Measurements from ENCODE around the gene NXPH4.

NXPH4 gene

DNA sequence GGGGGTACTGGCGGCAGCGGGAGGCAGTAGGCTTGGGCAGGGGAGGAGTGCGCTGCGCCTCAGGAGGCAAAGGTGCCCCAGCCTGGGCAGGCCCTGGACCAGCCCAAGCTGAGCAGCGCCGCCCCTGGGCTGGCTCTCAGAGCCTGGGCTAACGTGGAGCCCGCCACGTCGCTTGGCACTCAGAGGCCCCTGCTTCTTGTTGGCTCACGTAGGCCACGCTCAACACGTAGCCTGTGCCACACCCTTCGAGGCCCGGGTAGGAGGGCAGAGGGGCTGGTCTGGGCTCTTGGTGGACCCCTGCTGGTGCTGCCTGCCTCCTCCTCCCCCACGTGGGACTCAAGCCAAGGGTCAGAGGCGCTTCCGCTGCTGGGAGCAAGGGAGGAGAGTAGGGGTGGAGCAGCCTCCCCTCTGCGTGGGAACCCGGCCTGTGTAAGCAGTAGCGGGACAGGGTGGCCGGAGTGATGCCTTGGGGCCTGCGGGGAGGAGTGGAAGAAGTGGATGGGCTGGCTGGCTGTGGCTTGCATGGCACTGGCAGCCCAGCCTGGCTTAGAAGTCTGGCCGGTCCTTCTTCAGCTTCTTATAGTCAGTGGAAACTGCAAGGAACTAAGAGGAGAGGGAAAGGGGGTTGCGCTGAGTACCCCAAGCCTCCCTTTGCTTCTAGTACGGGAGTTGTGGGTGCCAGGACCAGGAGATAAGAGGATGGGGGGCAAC is 18.6 kb downstream of the NXPH4 start:
- no peaks in the 10 kb centered on the region for H3K79me2 ChIP-seq
- H3K4me3 ChIP-seq (ENCODE audit: low read depth, low read length), result no peak overlapping the region
- no peaks in the 10 kb centered on the region for H3K36me3 ChIP-seq (ENCODE audit: control insufficient read depth, insufficient read depth, low read length)
- no peak overlapping the region for H3K9ac ChIP-seq
- H3K9me3 ChIP-seq (ENCODE audit: control insufficient read depth, low read length), result no peaks in the 10 kb centered on the region
- H3K4me1 ChIP-seq, result peaks cover 19% of the 10 kb centered on the region
- H3K4me2 ChIP-seq (ENCODE audit: low read length), result no peak overlapping the region
- H2AFZ ChIP-seq, result no peak overlapping the region
- H3K27me3 ChIP-seq (ENCODE audit: control insufficient read depth, insufficient read depth, low read length), result peaks cover 3% of the 10 kb centered on the region
- TF ChIP-seq, protein P1, sequence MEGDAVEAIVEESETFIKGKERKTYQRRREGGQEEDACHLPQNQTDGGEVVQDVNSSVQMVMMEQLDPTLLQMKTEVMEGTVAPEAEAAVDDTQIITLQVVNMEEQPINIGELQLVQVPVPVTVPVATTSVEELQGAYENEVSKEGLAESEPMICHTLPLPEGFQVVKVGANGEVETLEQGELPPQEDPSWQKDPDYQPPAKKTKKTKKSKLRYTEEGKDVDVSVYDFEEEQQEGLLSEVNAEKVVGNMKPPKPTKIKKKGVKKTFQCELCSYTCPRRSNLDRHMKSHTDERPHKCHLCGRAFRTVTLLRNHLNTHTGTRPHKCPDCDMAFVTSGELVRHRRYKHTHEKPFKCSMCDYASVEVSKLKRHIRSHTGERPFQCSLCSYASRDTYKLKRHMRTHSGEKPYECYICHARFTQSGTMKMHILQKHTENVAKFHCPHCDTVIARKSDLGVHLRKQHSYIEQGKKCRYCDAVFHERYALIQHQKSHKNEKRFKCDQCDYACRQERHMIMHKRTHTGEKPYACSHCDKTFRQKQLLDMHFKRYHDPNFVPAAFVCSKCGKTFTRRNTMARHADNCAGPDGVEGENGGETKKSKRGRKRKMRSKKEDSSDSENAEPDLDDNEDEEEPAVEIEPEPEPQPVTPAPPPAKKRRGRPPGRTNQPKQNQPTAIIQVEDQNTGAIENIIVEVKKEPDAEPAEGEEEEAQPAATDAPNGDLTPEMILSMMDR (IDR thresholded peaks at IDR 0.05), result no peak
- no peak overlapping the region for H3K27ac ChIP-seq

DNA sequence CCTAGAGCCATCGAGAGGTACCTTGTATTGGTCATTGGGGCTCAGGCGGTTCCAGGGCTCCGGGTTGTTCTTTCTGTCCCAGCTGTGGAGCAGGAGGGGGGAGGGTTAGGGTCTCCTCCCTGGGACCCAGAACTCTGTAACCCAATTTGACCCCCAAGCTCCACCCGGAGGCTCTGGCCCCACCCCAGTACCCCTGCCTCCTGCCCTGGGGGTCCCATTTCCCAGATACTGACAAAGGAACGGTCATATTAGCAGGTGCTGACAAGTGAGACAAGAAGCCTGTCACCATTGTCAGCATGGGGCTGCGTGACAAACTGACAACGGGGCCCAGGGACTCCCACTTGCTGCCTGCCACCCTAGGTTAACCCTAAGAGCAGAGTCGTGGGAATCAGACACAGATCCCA is 19.1 kb downstream of the NXPH4 start:
- no peaks in the 10 kb centered on the region for H3K9me3 ChIP-seq (ENCODE audit: control insufficient read depth, low read length)
- H3K36me3 ChIP-seq (ENCODE audit: control insufficient read depth, insufficient read depth, low read length), result no peaks in the 10 kb centered on the region
- no peaks in the 10 kb centered on the region for H3K79me2 ChIP-seq
- H3K4me1 ChIP-seq, result peaks cover 19% of the 10 kb centered on the region
- no peak overlapping the region for H3K27ac ChIP-seq
- peaks cover 3% of the 10 kb centered on the region for H3K27me3 ChIP-seq (ENCODE audit: control insufficient read depth, insufficient read depth, low read length)
- no peak overlapping the region for H3K4me2 ChIP-seq (ENCODE audit: low read length)
- no peak overlapping the region for H3K9ac ChIP-seq
- TF ChIP-seq, protein P1 (IDR thresholded peaks at IDR 0.05), result no peak
- no peak overlapping the region for H2AFZ ChIP-seq
- no peak overlapping the region for H3K4me3 ChIP-seq (ENCODE audit: low read depth, low read length)

DNA sequence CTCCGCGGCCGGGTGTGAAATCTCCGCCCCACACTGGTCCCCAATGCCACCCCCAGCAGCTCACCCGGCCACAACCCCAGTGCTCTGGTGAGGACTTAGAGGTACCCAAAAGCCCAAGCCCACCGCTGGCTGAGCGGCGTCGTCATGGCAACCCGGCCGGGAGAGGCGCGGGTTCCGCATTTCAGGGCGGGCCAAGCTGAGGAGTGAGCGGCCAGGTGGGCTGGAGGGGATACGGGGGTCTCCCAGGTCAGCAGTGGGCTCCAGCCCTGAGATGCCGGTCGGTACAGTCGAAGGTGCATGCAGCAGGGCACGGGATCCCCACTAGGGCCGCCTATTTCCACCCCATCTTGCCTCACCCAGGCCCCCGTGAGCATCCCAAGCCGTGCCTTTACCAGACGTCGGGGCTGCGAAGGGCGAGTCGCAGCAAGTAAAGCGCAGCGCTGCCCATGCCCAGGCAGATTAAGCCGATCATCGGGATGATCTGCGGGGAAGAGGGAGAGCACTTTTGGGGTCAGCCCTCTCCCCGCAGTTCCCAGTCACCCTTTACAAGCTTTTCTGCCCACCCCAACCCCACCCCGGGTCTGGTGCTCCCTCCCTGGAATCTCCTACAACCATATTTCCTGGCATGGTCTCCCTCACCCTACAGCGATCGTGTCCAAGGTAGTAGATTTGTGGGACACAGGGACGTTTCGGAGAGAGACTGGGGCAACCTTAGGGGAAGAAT is 19.8 kb downstream of the NXPH4 start:
- Histone ChIP-seq H3K4me1 (peaks cover 21% of the 10 kb centered on the region), H3K79me2 (no peaks in the 10 kb centered on the region), H3K27me3 (ENCODE audit: control insufficient read depth, insufficient read depth, low read length) (peaks cover 3% of the 10 kb centered on the region), H3K9ac (no peak overlapping the region), H2AFZ (no peak overlapping the region), H3K4me2 (ENCODE audit: low read length) (no peak overlapping the region), H3K36me3 (ENCODE audit: control insufficient read depth, insufficient read depth, low read length) (no peaks in the 10 kb centered on the region), H3K4me3 (ENCODE audit: low read depth, low read length) (no peak overlapping the region), H3K27ac (no peak overlapping the region), H3K9me3 (ENCODE audit: control insufficient read depth, low read length) (no peaks in the 10 kb centered on the region)
- TF ChIP-seq, protein P1 (IDR thresholded peaks at IDR 0.05), result no peak

DNA sequence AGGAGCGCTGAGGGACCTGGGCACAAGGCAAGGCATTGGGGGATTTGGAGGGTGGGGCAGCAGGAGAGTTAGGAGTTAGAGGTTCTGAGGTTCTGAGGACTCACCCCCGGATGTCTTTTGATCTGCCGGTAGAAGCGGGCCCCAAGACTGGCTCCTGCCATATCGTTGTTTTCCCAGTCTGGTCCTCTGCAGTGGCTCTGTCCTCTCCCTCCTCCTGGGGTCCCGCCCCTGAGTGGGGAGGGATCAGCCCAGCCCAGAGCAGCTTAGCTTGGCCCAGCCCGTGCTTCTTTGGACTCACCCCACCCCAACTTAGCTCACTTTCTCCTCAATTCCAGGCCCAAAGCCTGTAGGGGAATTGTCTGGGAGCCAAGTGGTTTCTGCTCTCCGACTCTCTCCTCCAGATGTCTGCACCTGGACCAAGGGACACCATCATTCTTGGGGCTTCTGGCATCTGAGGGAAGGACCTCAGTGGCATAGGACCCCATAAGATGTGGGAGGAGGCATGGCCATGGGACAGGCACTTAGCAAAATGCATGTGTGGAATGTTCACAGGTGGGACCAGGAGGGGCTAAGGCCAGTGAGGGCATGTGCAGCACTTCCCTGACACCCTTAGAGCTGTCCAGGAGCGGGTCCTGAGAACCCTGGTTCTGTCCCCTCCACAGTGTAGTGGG is 20.5 kb downstream of the NXPH4 start:
- H3K27me3 ChIP-seq (ENCODE audit: control insufficient read depth, insufficient read depth, low read length), result peaks cover 6% of the 10 kb centered on the region
- peaks cover 19% of the 10 kb centered on the region for H3K4me1 ChIP-seq
- no peak overlapping the region for H2AFZ ChIP-seq
- H3K36me3 ChIP-seq (ENCODE audit: control insufficient read depth, insufficient read depth, low read length), result no peaks in the 10 kb centered on the region
- no peaks in the 10 kb centered on the region for H3K9me3 ChIP-seq (ENCODE audit: control insufficient read depth, low read length)
- TF ChIP-seq, protein P1 (IDR thresholded peaks at IDR 0.05), result no peak
- no peak overlapping the region for H3K9ac ChIP-seq
- no peaks in the 10 kb centered on the region for H3K79me2 ChIP-seq
- no peak overlapping the region for H3K4me3 ChIP-seq (ENCODE audit: low read depth, low read length)
- H3K4me2 ChIP-seq (ENCODE audit: low read length), result no peak overlapping the region
- no peak overlapping the region for H3K27ac ChIP-seq

All from parathyroid adenoma (tissue), 2 donors.